GM23338 (cell line): ENCODE data around the gene KCNQ1OT1. TPM values are rescaled to one million over a fixed set of nuclear protein-coding genes. Genes with fewer than 3 reads are reported as not detected.

Experiments
- ATAC-seq: fragments of 200-7000 bp; cut with Tn5 transposase; 3 replicates; pipeline ENCODE4 v1.9.1; 2020
- DNase-seq: peaks from one replicate; pipeline ENCODE4 v3.0.0-alpha.2; 2015; ENCODE audit warnings: low spot score
- H2AFZ ChIP-seq: fragments of 200-600 bp; sonication (generic); 2 replicates; pipeline ENCODE4 v1.8.0; 2016; ENCODE audit warnings: antibody characterized with exemption, mild to moderate bottlenecking, moderate library complexity
- H3F3A ChIP-seq: fragments of 200-600 bp; sonication (generic); replicated peaks from 2 replicates; pipeline ENCODE4 v1.8.0; 2017; ENCODE audit warnings: antibody characterized with exemption, mixed run types, low read depth
- H3K27ac ChIP-seq: fragments of 200-600 bp; sonication (generic); 2 replicates; pipeline ENCODE4 v1.6.1; 2016; ENCODE audit warnings: low read depth
- H3K27me3 ChIP-seq: fragments of 200-600 bp; sonication (generic); 2 replicates; pipeline ENCODE4 v1.8.0; 2016; ENCODE audit warnings: mild to moderate bottlenecking, mixed run types, moderate library complexity; ENCODE audit not compliant: insufficient read depth
- H3K36me3 ChIP-seq: fragments of 200-600 bp; sonication (generic); 2 replicates; pipeline ENCODE4 v1.8.0; 2016; ENCODE audit warnings: mild to moderate bottlenecking; ENCODE audit not compliant: insufficient read depth
- H3K4me1 ChIP-seq: fragments of 200-600 bp; sonication (generic); 2 replicates; pipeline ENCODE4 v1.8.0; 2016; ENCODE audit warnings: mild to moderate bottlenecking, moderate library complexity; ENCODE audit not compliant: insufficient read depth
- H3K4me2 ChIP-seq: fragments of 200-600 bp; sonication (generic); 2 replicates; pipeline ENCODE4 v1.7.1; 2017; ENCODE audit warnings: mixed run types
- H3K4me3 ChIP-seq: fragments of 200-600 bp; sonication (generic); 2 replicates; pipeline ENCODE4 v1.6.1; 2016; ENCODE audit warnings: mixed run types
- H3K79me2 ChIP-seq: fragments of 200-600 bp; sonication (generic); replicated peaks from 2 replicates; pipeline ENCODE4 v1.8.0; 2017; ENCODE audit warnings: mild to moderate bottlenecking; ENCODE audit not compliant: insufficient read depth
- H3K9me2 ChIP-seq: fragments of 200-600 bp; sonication (generic); 2 replicates; pipeline ENCODE4 v1.8.0; 2017; ENCODE audit not compliant: insufficient read depth
- H4K20me1 ChIP-seq: fragments of 200-600 bp; sonication (generic); replicated peaks from 2 replicates; pipeline ENCODE4 v1.8.0; 2017; ENCODE audit warnings: mild to moderate bottlenecking; ENCODE audit not compliant: insufficient read depth
- H3K27ac Mint-ChIP-seq: 2 replicates; pipeline ENCODE4 v1.8.0; 2020; ENCODE audit warnings: inconsistent platforms, mild to moderate bottlenecking, moderate library complexity, mixed read lengths
- H3K27me3 Mint-ChIP-seq: 3 replicates; pipeline ENCODE4 v1.8.0; 2022; ENCODE audit warnings: low read depth, mild to moderate bottlenecking, moderate library complexity, mixed read lengths, inconsistent platforms; ENCODE audit not compliant: insufficient read depth, poor library complexity
- H3K36me3 Mint-ChIP-seq: 3 replicates; pipeline ENCODE4 v1.8.0; 2021; ENCODE audit warnings: low read depth, mild to moderate bottlenecking, inconsistent platforms, moderate library complexity, mixed read lengths
- H3K4me1 Mint-ChIP-seq: 3 replicates; pipeline ENCODE4 v1.8.0; 2020; ENCODE audit warnings: mild to moderate bottlenecking, inconsistent platforms, mixed read lengths
- H3K4me3 Mint-ChIP-seq: 3 replicates; pipeline ENCODE4 v1.8.0; 2021; ENCODE audit warnings: moderate library complexity, mild to moderate bottlenecking, inconsistent platforms, mixed read lengths
- H3K9me3 Mint-ChIP-seq: 3 replicates; pipeline ENCODE4 v1.8.0; 2020; ENCODE audit warnings: moderate library complexity, mild to moderate bottlenecking, inconsistent platforms, mixed read lengths
- CREB1 ChIP-seq: fragments of 250-450 bp; sonication (Bioruptor Pico); IDR thresholded peaks from 2 replicates; pipeline ENCODE4 v1.5.0; 2020; ENCODE audit warnings: low read depth, mild to moderate bottlenecking, moderate library complexity
- CTCF ChIP-seq, 2 experiments: fragments of 200-600 bp in 1 of 2; sonication (generic) in 1 of 2; conservative IDR thresholded peaks; 2 replicates each; pipeline versions ENCODE4 v1.5.1 to v1.6.1; 2016 to 2017; ENCODE audit warnings: antibody characterized with exemption in 2 of 2, low read depth in 2 of 2, mild to moderate bottlenecking in 2 of 2, moderate library complexity in 1 of 2
- ETS1 ChIP-seq: IDR thresholded peaks from 2 replicates; pipeline ENCODE4 v1.6.1; 2016; ENCODE audit warnings: antibody characterized with exemption
- EZH2 ChIP-seq: fragments of 200-600 bp; sonication (generic); IDR thresholded peaks from one replicate; pipeline ENCODE4 v1.8.0; 2017; ENCODE audit warnings: antibody characterized with exemption, mild to moderate bottlenecking, low read depth; ENCODE audit not compliant: unreplicated experiment
- EZH2phosphoT487 ChIP-seq: fragments of 200-600 bp; sonication (generic); IDR thresholded peaks from one replicate; pipeline ENCODE4 v1.8.1; 2018; ENCODE audit warnings: antibody characterized with exemption; ENCODE audit not compliant: unreplicated experiment
- JUNB ChIP-seq: IDR thresholded peaks from one replicate; pipeline ENCODE4 v1.6.1; 2016; ENCODE audit warnings: antibody characterized with exemption; ENCODE audit not compliant: unreplicated experiment
- NANOG ChIP-seq: IDR thresholded peaks from 2 replicates; pipeline ENCODE4 v1.6.1; 2016; ENCODE audit warnings: antibody characterized with exemption, borderline replicate concordance
- POLR2AphosphoS5 ChIP-seq: IDR thresholded peaks from 2 replicates; pipeline ENCODE4 v1.6.1; 2016; ENCODE audit warnings: antibody characterized with exemption, low read depth
- REST ChIP-seq: IDR thresholded peaks from one replicate; pipeline ENCODE4 v1.6.1; 2018; ENCODE audit warnings: antibody characterized with exemption; ENCODE audit not compliant: unreplicated experiment
- STAT1 ChIP-seq: IDR thresholded peaks from one replicate; pipeline ENCODE4 v1.6.1; 2016; ENCODE audit warnings: antibody characterized with exemption; ENCODE audit not compliant: unreplicated experiment
- ZNF114 ChIP-seq: fragments of 250-450 bp; sonication (Bioruptor Pico); IDR thresholded peaks from 2 replicates; pipeline ENCODE4 v1.5.0; 2020; ENCODE audit warnings: mild to moderate bottlenecking, moderate library complexity
- ZNF331 ChIP-seq: fragments of 250-450 bp; sonication (Bioruptor Pico); IDR thresholded peaks from 2 replicates; pipeline ENCODE4 v1.5.0; 2020; ENCODE audit warnings: low read depth, mild to moderate bottlenecking, moderate library complexity
- ZNF462 ChIP-seq: fragments of 250-450 bp; sonication (Bioruptor Pico); IDR thresholded peaks from 2 replicates; pipeline ENCODE4 v1.5.0; 2020; ENCODE audit warnings: mild to moderate bottlenecking, moderate library complexity
- polyA plus RNA-seq: library from polyadenylated mRNA; unstranded; fragments of >200 nt; fragmentation: Nextera tagmentation; extraction: Ambion mirVana; gene quantifications from 2 replicates; pipeline ENCODE4 v1.2.1, GENCODE V29; 2016
- total RNA-seq: library from RNA; depleted of rRNA; stranded (reverse); fragments of >200 nt; shearing (Covaris generic); gene quantifications from 2 replicates; pipeline ENCODE4 v1.2.3, GENCODE V29; 2014

The KCNQ1OT1 gene
- total and polyA plus RNA-seq, 2 experiments from 2014 or later = 1.5 to 4.2 TPM

DNA sequence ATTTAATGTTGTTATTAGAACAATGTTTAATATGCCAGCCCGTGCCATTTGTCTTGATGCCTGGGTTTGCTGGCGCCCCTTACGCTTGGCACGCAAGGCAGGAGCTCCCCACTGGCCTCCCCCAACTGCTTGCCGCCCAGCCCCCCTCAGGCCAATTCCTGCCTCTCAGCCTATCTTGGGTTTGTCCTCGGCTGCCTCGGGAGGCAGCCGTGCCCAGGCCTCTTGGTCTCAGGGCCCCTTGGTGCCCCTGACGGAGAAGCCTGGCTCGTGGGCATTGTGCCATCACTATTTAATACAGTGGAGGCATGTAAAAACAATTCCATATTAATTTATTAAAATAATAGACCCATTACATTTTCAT, 119.8 kb downstream of the KCNQ1OT1 start:
- DNase-seq = no peak
- H3K79me2 ChIP-seq = no peaks in the 10 kb centered on the region
- no peak overlapping the region for H3K4me3 Mint-ChIP-seq
- H3K9me3 Mint-ChIP-seq = no peaks in the 10 kb centered on the region
- H3K4me1 Mint-ChIP-seq = peaks cover 4% of the 10 kb centered on the region; the same call in 2 of the 3 replicates
- H3K27me3 Mint-ChIP-seq = peaks cover 46% of the 10 kb centered on the region
- H3K9me2 ChIP-seq = no peaks in the 10 kb centered on the region
- H3K4me2 ChIP-seq = no peak overlapping the region
- H3K27me3 ChIP-seq = peaks cover 17% of the 10 kb centered on the region
- H3K4me1 ChIP-seq = no peaks in the 10 kb centered on the region
- H3F3A ChIP-seq = no peaks in the 10 kb centered on the region
- no peaks in the 10 kb centered on the region for H3K36me3 ChIP-seq
- H2AFZ ChIP-seq = no peak overlapping the region
- H3K27ac Mint-ChIP-seq = no peak overlapping the region
- H3K27ac ChIP-seq = no peak overlapping the region
- TF ChIP-seq JUNB (no peak), ZNF462 (CRISPR knock-in tag) (no peak), STAT1 (no peak), CREB1 (CRISPR knock-in tag) (no peak), CTCF (conservative IDR thresholded peaks at IDR 0.05; ENCODE audit: low read depth in 2 of 2) (no peak), EZH2phosphoT487 (no peak), POLR2AphosphoS5 (no peak), ZNF114 (no peak), REST (no peak), NANOG (no peak), ZNF331 (CRISPR knock-in tag) (no peak), EZH2 (no peak), ETS1 (no peak)
- H4K20me1 ChIP-seq = no peaks in the 10 kb centered on the region
- H3K36me3 Mint-ChIP-seq = no peaks in the 10 kb centered on the region
- H3K4me3 ChIP-seq = no peak overlapping the region
- no peak for ATAC-seq
